Ishikawa (cell line): ENCODE data around the gene SEC14L2.

Source experiments
- CEBPB ChIP-seq: IDR thresholded peaks from 2 replicates; pipeline ENCODE4 v1.6.1; 2012
- CREB1 ChIP-seq: IDR thresholded peaks from 2 replicates; pipeline ENCODE4 v1.6.1; 2012; ENCODE audit warnings: low read depth
- EGR1 ChIP-seq: IDR thresholded peaks from 2 replicates; pipeline ENCODE4 v1.6.1; 2012
- EP300 ChIP-seq: IDR thresholded peaks from 2 replicates; pipeline ENCODE4 v1.6.1; 2012; ENCODE audit warnings: borderline replicate concordance
- FOXM1 ChIP-seq: IDR thresholded peaks from 2 replicates; pipeline ENCODE4 v1.6.1; 2012; ENCODE audit warnings: low read depth, borderline replicate concordance
- MAX ChIP-seq: IDR thresholded peaks from 2 replicates; pipeline ENCODE4 v1.6.1; 2012
- NFIC ChIP-seq: IDR thresholded peaks from 2 replicates; pipeline ENCODE4 v1.6.1; 2012
- RAD21 ChIP-seq: IDR thresholded peaks from 2 replicates; pipeline ENCODE4 v1.6.1; 2012; ENCODE audit warnings: low read depth
- REST ChIP-seq: IDR thresholded peaks from 2 replicates; pipeline ENCODE4 v1.6.1; 2012; ENCODE audit warnings: low read depth, mild to moderate bottlenecking
- TAF1 ChIP-seq: IDR thresholded peaks from 2 replicates; pipeline ENCODE4 v1.6.1; 2012; ENCODE audit warnings: low read depth, mild to moderate bottlenecking
- TCF12 ChIP-seq: IDR thresholded peaks from 2 replicates; pipeline ENCODE4 v1.6.1; 2012; ENCODE audit warnings: low read depth
- TEAD4 ChIP-seq: IDR thresholded peaks from 2 replicates; pipeline ENCODE4 v1.6.1; 2012
- USF1 ChIP-seq: IDR thresholded peaks from 2 replicates; pipeline ENCODE4 v1.6.1; 2012
- YY1 ChIP-seq: IDR thresholded peaks from 2 replicates; pipeline ENCODE4 v1.6.1; 2012; ENCODE audit warnings: low read depth
- ZBTB7A ChIP-seq: IDR thresholded peaks from 2 replicates; pipeline ENCODE4 v1.6.1; 2012; ENCODE audit warnings: low read depth

The SEC14L2 gene

GRCh38 chr22:30411780-30412179 is 15.0 kb downstream of the SEC14L2 start:
- TF ChIP-seq CEBPB (no peak), FOXM1 (no peak)

- no peak for TF ChIP-seq USF1
- no peak for TF ChIP-seq REST
- no peak for TF ChIP-seq EGR1
- TF ChIP-seq CREB1, result no peak
- TF ChIP-seq EP300, result no peak
- no peak for TF ChIP-seq TAF1
- no peak for TF ChIP-seq ZBTB7A
- TF ChIP-seq MAX, result no peak
- TF ChIP-seq TCF12, result no peak
- TF ChIP-seq CEBPB, result no peak
- no peak for TF ChIP-seq RAD21
- no peak for TF ChIP-seq TEAD4
- TF ChIP-seq FOXM1, result no peak
- no peak for TF ChIP-seq YY1
- TF ChIP-seq NFIC, result no peak
These were observed 16.2 kb downstream of the SEC14L2 start for GRCh38 chr22:30413001-30413400.

- no peak for TF ChIP-seq NFIC
These were observed 17.1 kb downstream of the SEC14L2 start for GRCh38 chr22:30413745-30414524.

GRCh38 chr22:30414525-30415047 is 17.8 kb downstream of the SEC14L2 start:
- TF ChIP-seq CREB1, result no peak

- TF ChIP-seq EP300, result no peak
- TF ChIP-seq REST, result no peak
- no peak for TF ChIP-seq FOXM1
- TF ChIP-seq EGR1, result no peak
- TF ChIP-seq ZBTB7A, result no peak
- no peak for TF ChIP-seq RAD21
- no peak for TF ChIP-seq NFIC
- TF ChIP-seq TAF1, result no peak
- no peak for TF ChIP-seq YY1
- no peak for TF ChIP-seq CREB1
These were observed 19.6 kb downstream of the SEC14L2 start for GRCh38 chr22:30416403-30416802.

GRCh38 chr22:30416837-30417236 is 20.0 kb downstream of the SEC14L2 start:
- TF ChIP-seq FOXM1 (no peak), RAD21 (no peak), EGR1 (no peak), MAX (no peak)

- no peak for TF ChIP-seq ZBTB7A
- TF ChIP-seq EGR1, result 0 out of 2 replicates have a peak, but pooled peaks have one; percentile 28
These were observed 23.7 kb downstream of the SEC14L2 start for GRCh38 chr22:30420347-30421125.
